Fibroblast of lung (primary cell): ENCODE results near the gene PIP4K2A.

Experiments
- EZH2 ChIP-seq: IDR thresholded peaks from 2 replicates; pipeline ENCODE4 v1.5.1; 2012; ENCODE audit warnings: low read length, control low read depth, mild to moderate bottlenecking; ENCODE audit errors: missing control alignments
- TF ChIP-seq, protein P1 (sequence below), 2 donors: IDR thresholded peaks in 1 of 2; conservative IDR thresholded peaks in 1 of 2; 1 replicate in 1 of 2; 2 replicates in 1 of 2; pipeline ENCODE4 v1.5.1; 2011 to 2012; ENCODE audit warnings: low read length in 2 of 2, control low read depth in 1 of 2, inconsistent platforms in 1 of 2, low read depth in 1 of 2, mild to moderate bottlenecking in 1 of 2

DNA sequence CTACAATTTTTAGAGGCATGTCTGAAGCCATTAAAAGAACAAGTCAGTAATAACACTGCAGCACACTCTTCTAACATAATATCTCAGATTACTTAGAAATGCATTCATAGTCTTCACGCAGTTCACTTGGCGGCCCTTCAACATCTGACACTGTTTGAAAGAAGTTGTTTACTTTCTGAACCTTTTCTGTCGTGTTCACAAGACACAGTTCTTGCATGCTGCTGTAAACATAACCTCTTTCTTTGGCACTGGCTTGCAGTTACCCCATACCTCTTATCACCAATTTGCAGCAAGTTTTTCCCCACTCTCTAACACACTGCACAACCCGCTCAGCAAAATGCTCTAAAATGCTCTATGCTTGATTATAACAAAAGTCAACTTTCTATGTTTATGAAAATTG lies 12.0 kb downstream of the PIP4K2A start:
- TF ChIP-seq, protein P1, sequence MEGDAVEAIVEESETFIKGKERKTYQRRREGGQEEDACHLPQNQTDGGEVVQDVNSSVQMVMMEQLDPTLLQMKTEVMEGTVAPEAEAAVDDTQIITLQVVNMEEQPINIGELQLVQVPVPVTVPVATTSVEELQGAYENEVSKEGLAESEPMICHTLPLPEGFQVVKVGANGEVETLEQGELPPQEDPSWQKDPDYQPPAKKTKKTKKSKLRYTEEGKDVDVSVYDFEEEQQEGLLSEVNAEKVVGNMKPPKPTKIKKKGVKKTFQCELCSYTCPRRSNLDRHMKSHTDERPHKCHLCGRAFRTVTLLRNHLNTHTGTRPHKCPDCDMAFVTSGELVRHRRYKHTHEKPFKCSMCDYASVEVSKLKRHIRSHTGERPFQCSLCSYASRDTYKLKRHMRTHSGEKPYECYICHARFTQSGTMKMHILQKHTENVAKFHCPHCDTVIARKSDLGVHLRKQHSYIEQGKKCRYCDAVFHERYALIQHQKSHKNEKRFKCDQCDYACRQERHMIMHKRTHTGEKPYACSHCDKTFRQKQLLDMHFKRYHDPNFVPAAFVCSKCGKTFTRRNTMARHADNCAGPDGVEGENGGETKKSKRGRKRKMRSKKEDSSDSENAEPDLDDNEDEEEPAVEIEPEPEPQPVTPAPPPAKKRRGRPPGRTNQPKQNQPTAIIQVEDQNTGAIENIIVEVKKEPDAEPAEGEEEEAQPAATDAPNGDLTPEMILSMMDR (conservative IDR thresholded peaks at IDR 0.05 in 1 of 2, IDR thresholded peaks at IDR 0.05 in 1 of 2; ENCODE audit: low read depth in 1 of 2, low read length in 2 of 2): no peak
- TF ChIP-seq EZH2: no peak
